Retina (tissue), 1 donor: ENCODE measurements around the gene LYPD3.

Experiments
- DNase-seq: peaks from one replicate; pipeline ENCODE4 v3.0.0-alpha.2; 2016

Gene LYPD3

DNA sequence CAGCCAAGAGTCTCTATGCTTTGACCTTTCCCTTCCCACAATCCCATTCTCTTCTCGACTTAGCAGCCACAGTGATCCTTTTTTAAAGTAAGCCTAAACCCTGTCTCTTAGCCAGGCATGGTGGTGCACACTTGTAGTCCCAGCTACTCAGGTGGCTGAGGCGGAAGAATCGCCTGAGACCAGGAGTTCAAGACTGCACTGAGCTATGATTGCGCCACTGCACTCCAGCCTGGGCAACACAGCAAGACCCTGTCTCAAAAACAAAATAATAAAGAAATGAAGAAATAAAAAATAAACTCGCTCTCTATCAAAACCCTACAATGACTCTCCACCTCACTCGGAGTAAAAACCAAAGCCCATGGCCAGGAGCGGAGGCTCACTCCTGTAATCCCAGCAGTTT lies 36.0 kb downstream of the LYPD3 start:
- no peak for DNase-seq

DNA sequence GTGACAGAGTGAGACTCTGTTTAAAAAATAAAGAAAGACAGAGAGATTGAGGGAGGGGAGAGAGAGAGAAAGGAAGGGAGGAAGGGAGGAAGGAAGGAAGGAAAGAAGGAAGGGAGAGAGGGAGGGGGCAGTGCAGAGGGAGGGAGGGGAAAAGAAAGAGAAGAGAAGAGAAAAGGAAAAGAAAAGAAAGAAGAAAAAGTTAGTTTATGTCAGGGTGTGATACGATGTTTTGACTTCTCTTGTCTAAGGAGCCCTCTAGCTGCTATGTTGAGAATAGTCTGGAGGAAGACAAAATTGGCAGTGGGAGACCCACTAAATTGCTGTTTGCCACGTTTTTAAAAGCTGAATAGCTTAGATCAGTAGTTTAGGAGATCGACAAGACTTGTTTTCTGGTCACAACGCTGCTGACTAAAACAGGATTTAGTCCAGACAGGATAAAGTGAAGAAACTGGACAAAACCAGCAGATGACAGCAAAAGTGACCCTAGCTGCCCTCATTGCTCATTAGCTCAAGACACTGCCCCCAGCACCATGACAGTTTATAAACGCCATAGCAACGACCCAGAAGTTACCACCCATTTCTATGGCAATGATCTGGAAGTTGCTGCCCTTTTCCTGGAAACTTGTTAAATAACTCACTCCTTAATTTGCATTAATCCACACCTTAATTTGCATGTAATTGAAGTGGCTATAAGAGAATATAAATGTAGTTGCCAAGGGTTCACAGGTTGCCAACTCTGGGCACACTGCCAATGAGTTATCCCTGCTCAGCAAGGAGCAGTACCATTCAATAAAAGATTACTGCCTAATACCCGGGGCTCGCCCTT lies 39.6 kb downstream of the LYPD3 start:
- DNase-seq = peak; percentile 12

DNA sequence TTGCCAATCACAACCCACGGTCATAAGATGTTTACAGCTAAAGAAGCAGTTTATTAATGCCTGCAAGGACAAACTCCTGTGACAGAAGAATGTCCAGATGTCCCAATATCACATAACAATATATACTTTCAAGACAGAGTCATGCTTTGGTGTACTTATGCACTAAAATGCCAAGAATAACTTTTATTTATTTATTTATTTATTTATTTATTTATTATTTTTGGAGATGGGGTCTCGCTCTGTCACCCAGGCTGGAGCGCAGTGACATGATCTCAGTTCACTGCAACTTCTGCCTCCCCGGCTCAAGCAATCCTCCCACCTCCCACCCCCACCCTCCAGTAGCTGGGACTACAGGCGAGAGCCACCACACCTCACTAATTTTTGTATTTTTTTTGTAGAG lies 41.6 kb downstream of the LYPD3 start:
- DNase-seq = no peak

DNA sequence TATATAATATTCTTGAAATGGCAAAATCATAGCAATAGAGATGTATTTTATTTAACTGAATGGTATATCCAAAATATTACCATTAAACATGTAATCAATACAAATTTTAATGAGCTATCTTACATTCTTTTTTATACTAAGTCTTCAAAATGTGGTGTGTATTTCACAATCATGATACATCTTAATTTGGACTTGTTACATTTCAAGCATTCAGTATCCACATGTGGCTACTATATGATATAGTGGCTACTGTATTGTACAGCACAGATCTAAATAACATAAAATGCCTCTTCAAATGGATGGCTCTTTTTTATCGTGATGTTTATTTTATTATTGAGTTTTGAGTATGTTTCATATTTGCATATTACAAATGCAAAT lies 42.7 kb downstream of the LYPD3 start:
- no peak for DNase-seq

DNA sequence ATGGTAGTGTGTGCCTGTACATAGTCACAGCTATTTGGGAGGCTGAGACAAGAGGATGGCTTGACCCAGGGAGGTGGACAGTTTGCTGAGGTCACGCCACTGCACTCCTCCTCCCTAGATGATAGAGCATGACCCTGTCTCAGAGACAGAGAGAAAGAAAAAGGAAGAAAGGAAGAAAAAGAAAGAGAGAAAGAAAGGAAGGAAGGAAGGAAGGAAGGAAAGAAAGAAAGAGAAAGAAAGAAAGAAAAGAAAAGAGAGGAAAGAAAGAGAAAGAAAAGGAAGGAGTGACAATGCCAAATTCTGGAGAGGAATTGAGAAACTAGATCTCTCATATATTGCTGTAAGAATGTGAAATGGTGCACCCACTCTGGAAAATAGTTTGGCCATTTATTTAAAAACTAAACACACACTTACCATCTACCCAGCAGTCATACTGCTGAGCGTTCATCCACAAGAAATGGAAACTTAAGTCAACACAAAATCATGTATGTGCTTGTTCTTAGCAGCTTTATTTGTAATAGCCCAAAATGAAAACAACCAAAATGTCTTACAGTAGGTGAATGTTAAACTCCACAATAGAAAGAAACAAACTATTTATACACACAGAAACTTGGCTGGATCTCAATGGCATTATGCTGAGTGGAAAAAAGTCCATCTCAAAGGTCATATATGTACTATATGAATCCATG lies 43.3 kb downstream of the LYPD3 start:
- no peak for DNase-seq

DNA sequence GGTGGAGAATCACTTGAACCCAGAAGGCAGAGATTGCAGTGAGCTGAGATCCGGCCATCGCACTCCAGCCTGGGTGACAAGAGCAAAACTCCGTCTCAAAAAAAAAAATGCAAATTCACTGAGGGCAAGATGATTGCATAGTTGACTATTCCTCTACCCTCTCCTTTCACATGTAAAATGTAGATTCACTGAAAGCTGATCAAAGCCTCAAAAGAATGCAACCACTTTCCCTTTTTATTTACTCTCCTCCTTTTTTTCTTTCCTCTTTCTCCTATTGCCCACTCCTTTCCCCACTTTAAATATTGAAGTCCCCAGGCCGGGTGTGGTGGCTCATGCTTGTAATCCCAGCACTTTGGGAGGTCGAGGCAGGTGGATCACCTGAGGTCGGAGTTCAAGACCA lies 44.5 kb downstream of the LYPD3 start:
- no peak for DNase-seq

DNA sequence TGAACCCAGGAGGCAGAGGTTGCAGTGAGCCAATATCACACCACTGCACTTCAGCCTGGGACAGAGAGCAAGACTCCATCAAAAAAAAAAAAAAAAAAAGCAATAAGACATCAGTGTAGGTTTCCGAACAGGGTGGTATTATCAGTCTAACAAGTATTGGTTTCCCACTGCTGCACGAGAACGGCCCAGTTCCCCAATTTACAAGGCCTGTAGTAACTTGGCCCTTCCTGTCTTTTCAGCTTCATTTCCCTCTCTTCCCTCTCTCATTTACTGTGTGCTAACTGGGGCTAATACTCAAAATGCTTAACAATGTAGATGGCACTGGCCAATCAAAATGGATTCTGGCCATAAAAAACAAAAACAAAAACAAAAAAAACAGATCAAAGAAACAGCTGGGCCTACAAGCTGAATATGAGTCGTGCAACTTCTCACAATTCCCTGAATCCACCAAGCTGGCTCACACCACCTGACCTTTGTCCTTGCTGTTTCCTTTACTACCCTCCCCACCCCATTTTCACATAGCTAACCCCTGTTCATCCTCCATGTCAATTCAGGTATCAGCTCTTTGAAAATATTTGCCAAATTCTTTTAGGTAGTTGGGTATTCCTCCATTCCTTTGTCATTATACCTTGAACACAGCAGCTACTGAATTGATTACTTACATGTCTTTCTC lies 48.3 kb downstream of the LYPD3 start:
- no peak for DNase-seq

DNA sequence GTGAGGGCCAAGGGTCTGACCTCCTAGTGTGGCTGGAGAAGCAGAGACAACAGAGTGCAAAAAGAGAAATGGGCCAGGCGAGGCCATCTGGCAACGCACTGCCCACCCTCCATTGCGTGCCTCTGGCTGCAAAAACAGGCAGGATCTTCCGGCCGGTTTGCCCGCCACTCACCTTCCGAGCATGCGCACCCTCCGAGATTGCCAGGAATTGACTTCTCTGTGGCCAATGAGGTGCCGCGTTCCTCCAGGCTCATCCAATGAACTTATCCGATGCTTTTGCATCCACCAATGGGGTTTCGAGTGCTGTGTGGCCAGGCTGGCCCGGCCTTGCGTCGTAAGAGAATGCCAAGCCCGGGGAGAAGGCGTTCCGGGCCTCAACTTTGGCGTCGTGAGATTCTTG lies 50.9 kb downstream of the LYPD3 start, which contains the start of gene TEX101:
TEX101 (plus strand) TSS at position 337 of the 400 bp plus-strand sequence. CDS start 1,030 bp downstream, outside the sequence.
- DNase-seq = no peak

DNA sequence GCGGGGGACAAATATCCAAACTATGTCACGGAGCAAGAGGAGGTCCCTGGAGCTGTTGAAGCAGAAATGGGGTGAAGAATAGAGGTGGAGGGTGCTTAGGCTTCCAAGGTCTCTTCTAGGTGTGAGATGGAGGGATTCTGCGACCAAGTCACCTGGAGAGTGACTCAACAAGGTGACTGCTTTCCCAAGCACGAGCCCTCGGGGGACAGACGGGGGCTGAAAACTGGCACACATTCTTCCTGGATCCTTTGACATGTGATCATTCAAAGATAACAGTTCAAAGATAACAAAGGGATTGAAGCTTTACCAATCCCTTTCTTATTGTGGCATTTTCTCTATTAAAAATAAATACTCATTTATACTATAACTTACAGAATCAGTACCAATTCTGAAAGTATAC lies 53.0 kb downstream of the LYPD3 start:
- no peak for DNase-seq
